ENCODE data around the gene GLIPR2. TPM values are rescaled to one million over a fixed set of nuclear protein-coding genes. Genes with fewer than 3 reads are reported as not detected.

The GLIPR2 gene
- total RNA-seq, 1 experiment from 2014 or later, result 1.6 TPM

- Histone ChIP-seq H3K27me3 (replicated peaks; ENCODE audit: control insufficient read depth, insufficient read depth, low read length) (no peaks in the 10 kb centered on the region), H3K9me3 (no peaks in the 10 kb centered on the region), H3K4me3 (ENCODE audit: low read depth, low read length) (no peak overlapping the region), H3K36me3 (ENCODE audit: control insufficient read depth, insufficient read depth, low read length) (no peaks in the 10 kb centered on the region), H3K4me1 (no peaks in the 10 kb centered on the region)
- Mint-ChIP-seq H3K4me1 (ENCODE audit: low read depth, unreplicated experiment) (no peaks in the 10 kb centered on the region), H3K9me3 (ENCODE audit: unreplicated experiment) (no peaks in the 10 kb centered on the region), H3K36me3 (ENCODE audit: insufficient read depth, unreplicated experiment) (no peaks in the 10 kb centered on the region), H3K27me3 (ENCODE audit: insufficient read depth, unreplicated experiment) (no peaks in the 10 kb centered on the region), H3K27ac (ENCODE audit: unreplicated experiment) (no peak overlapping the region), H3K4me3 (ENCODE audit: unreplicated experiment) (no peak overlapping the region)
- no TSS peak for BruUV-seq (replicated peaks)
- intact Hi-C loops (cut with micrococcal nuclease; ENCODE audit: unreplicated experiment), result no loop called here
- ChIA-PET CTCF (no interaction called here), POLR2A (no interaction called here)
- DNase-seq, result no peak
- no peak for TF ChIP-seq CTCF (IDR thresholded peaks at IDR 0.05; ENCODE audit: insufficient read depth in 1 of 2, low read depth in 1 of 2, low read length in 1 of 2, severe bottlenecking in 1 of 2, unreplicated experiment in 1 of 2)
These were observed 17.1 kb upstream of the GLIPR2 start for GRCh38 chr9:36119476-36119875.

- Mint-ChIP-seq H3K36me3 (ENCODE audit: insufficient read depth, unreplicated experiment) (no peaks in the 10 kb centered on the region), H3K4me1 (ENCODE audit: low read depth, unreplicated experiment) (no peaks in the 10 kb centered on the region), H3K27ac (ENCODE audit: unreplicated experiment) (no peak overlapping the region), H3K9me3 (ENCODE audit: unreplicated experiment) (no peaks in the 10 kb centered on the region), H3K27me3 (ENCODE audit: insufficient read depth, unreplicated experiment) (no peaks in the 10 kb centered on the region), H3K4me3 (ENCODE audit: unreplicated experiment) (no peak overlapping the region)
- no TSS peak for BruUV-seq (replicated peaks)
- no peaks in the 10 kb centered on the region for H3K4me1 ChIP-seq
- intact Hi-C loops (cut with micrococcal nuclease; ENCODE audit: unreplicated experiment), result no loop called here
- TF ChIP-seq CTCF (IDR thresholded peaks at IDR 0.05; ENCODE audit: insufficient read depth in 1 of 2, low read depth in 1 of 2, low read length in 1 of 2, severe bottlenecking in 1 of 2, unreplicated experiment in 1 of 2), result no peak
- no peak overlapping the region for H3K4me3 ChIP-seq (ENCODE audit: low read depth, low read length)
- no peaks in the 10 kb centered on the region for H3K27me3 ChIP-seq (replicated peaks; ENCODE audit: control insufficient read depth, insufficient read depth, low read length)
- H3K9me3 ChIP-seq, result no peaks in the 10 kb centered on the region
- ChIA-PET POLR2A (no interaction called here), CTCF (no interaction called here)
- DNase-seq, result no peak
- H3K36me3 ChIP-seq (ENCODE audit: control insufficient read depth, insufficient read depth, low read length), result no peaks in the 10 kb centered on the region
These were observed 15.8 kb upstream of the GLIPR2 start for GRCh38 chr9:36120705-36121104.

GRCh38 chr9:36121971-36122370 lies 14.6 kb upstream of the GLIPR2 start:
- H3K36me3 Mint-ChIP-seq (ENCODE audit: insufficient read depth, unreplicated experiment), result no peaks in the 10 kb centered on the region
- H3K27ac Mint-ChIP-seq (ENCODE audit: unreplicated experiment), result no peak overlapping the region
- no peaks in the 10 kb centered on the region for H3K9me3 ChIP-seq
- ChIA-PET POLR2A (no interaction called here), CTCF (no interaction called here)
- H3K27me3 ChIP-seq (replicated peaks; ENCODE audit: control insufficient read depth, insufficient read depth, low read length), result no peaks in the 10 kb centered on the region
- no TSS peak for BruUV-seq (replicated peaks)
- no peak for TF ChIP-seq CTCF (IDR thresholded peaks at IDR 0.05; ENCODE audit: insufficient read depth in 1 of 2, low read depth in 1 of 2, low read length in 1 of 2, severe bottlenecking in 1 of 2, unreplicated experiment in 1 of 2)
- no peak overlapping the region for H3K4me3 Mint-ChIP-seq (ENCODE audit: unreplicated experiment)
- H3K27me3 Mint-ChIP-seq (ENCODE audit: insufficient read depth, unreplicated experiment), result no peaks in the 10 kb centered on the region
- no peaks in the 10 kb centered on the region for H3K4me1 Mint-ChIP-seq (ENCODE audit: low read depth, unreplicated experiment)
- DNase-seq, result no peak
- no peaks in the 10 kb centered on the region for H3K36me3 ChIP-seq (ENCODE audit: control insufficient read depth, insufficient read depth, low read length)
- H3K9me3 Mint-ChIP-seq (ENCODE audit: unreplicated experiment), result no peaks in the 10 kb centered on the region
- intact Hi-C loops (cut with micrococcal nuclease; ENCODE audit: unreplicated experiment), result no loop called here
- H3K4me1 ChIP-seq, result no peaks in the 10 kb centered on the region
- H3K4me3 ChIP-seq (ENCODE audit: low read depth, low read length), result no peak overlapping the region

Measured in Caco-2 (cell line).